KOPT-K1 (cell line): ENCODE measurements around the gene KRT81.

ENCODE experiments used
- H3K27ac ChIP-seq: fragments of 200-600 bp; sonication (generic); 2 replicates; pipeline ENCODE4 v1.5.1; 2016; ENCODE audit warnings: antibody characterized with exemption, mild to moderate bottlenecking, low read depth, low read length; ENCODE audit not compliant: poor library complexity, severe bottlenecking
- H3K36me3 ChIP-seq: fragments of 200-600 bp; sonication (generic); 2 replicates; pipeline ENCODE4 v1.5.1; 2017; ENCODE audit warnings: antibody characterized with exemption, mild to moderate bottlenecking, low read length, moderate library complexity; ENCODE audit not compliant: insufficient read depth
- H3K9me3 ChIP-seq: fragments of 200-600 bp; sonication (generic); 2 replicates; pipeline ENCODE4 v1.5.1; 2017; ENCODE audit warnings: antibody characterized with exemption, low read length, mild to moderate bottlenecking; ENCODE audit not compliant: insufficient read depth, poor library complexity, severe bottlenecking

The KRT81 gene

DNA sequence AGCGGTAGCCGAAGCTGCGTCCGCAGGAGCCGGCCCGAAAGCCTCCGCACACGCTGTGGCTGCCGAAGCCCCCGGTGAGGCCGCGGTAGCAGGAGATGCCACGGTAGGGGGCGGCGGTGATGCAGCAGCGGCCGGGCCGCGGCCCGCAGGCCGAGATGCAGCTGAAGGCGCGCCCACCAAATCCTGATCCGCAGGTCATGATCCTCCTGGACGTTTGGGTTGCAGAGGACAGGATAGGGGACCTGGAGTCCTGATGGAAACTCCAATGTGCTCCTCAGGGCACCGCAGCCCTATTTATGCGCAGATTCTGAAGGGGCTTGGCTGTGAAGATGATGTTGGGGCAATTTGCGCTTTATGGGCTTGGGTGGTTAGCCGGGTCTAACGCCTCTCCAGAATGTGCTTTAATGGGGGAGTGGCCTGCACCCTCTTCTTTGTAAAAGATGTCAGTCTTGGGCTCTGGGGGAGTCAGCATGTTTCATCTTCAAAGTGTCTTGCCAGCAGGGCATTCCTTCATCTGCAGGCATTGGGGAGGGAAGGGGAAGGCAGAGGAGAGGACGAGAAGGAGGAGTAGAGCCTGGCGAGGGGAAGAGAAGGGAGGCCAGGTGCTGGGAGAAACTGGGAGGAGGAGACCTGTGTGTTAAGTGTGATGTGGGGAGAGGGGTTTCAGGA is at the start of gene KRT81:
KRT81 (minus strand) TSS at position 268 of the 669 bp plus-strand sequence; CDS start at position 199, 69 bp downstream.
- H3K27ac ChIP-seq, result no peak within 1 kb of the TSS
- no peaks in the 10 kb centered on the region for H3K9me3 ChIP-seq
- H3K36me3 ChIP-seq, result no peaks in the 10 kb centered on the region

DNA sequence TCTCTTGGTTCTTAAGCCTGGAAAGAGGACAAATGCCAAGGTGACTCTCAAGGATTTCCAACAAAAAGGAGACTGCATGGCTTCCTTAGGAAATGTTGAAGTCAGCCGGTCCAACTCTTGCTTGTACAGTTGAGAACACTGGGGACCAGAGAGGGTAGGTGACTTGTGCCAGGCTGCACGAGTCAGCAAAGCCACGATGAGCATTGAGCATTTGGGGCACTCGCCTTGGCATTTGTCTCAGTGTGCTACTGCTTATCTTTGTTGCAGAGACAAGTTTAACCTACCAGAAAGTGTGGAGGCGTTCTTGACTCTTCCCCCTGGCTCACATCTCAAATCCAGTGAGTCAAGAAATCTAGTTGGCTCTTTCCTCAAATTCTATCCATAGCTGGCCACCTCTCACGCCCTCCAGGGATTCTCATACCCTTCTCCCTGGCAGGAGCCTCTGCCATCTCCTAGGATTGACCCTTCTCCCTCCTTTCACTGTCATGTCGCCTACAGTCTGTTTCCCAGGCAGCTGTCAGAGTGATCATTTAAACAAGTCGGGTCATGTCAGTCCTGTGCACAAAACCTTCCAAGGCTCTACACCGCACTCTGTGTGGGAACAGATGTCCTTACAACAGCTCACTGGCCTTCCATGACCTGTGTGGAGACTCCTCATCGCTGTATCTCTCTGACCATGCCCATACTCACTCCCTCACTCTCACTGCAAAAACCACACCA is 47.1 kb upstream of the KRT81 start:
- H3K27ac ChIP-seq, result no peak overlapping the region
- H3K36me3 ChIP-seq, result no peaks in the 10 kb centered on the region
- peaks cover 5% of the 10 kb centered on the region for H3K9me3 ChIP-seq

GRCh38 chr12:52337054-52337453 is 45.7 kb upstream of the KRT81 start:
- Histone ChIP-seq H3K9me3 (peaks cover 4% of the 10 kb centered on the region), H3K36me3 (no peaks in the 10 kb centered on the region), H3K27ac (no peak overlapping the region)

DNA sequence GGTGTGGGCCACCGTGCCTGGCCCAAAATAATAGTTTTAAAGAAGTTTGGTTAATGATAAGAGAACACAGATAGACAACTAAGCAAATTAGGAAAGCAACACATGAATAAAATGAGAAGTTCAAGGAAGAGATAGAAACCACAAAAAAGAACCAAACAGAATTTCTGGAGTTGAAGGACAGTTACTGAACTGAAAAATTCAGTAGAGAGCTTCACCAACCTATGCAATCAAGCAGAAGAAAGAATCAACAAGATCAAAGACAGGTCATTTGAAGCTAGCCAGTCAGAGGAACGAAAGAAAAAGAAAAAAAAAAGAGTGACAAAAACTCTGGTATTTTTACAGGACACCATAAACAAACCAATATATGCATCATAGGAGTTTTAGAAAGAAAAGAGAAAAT is 45.3 kb upstream of the KRT81 start:
- Histone ChIP-seq H3K9me3 (peaks cover 4% of the 10 kb centered on the region), H3K36me3 (no peaks in the 10 kb centered on the region), H3K27ac (no peak overlapping the region)

- H3K36me3 ChIP-seq, result no peaks in the 10 kb centered on the region
- H3K9me3 ChIP-seq, result peaks cover 4% of the 10 kb centered on the region
These were observed 44.4 kb upstream of the KRT81 start for GRCh38 chr12:52335598-52336262.

GRCh38 chr12:52334185-52334584 is 42.9 kb upstream of the KRT81 start:
- Histone ChIP-seq H3K27ac (no peak overlapping the region), H3K9me3 (peaks cover 4% of the 10 kb centered on the region), H3K36me3 (no peaks in the 10 kb centered on the region)

More at GRCh38 chr12:52335598-52336262, 44.4 kb upstream of the KRT81 start:
- no peak overlapping the region for H3K27ac ChIP-seq

- Histone ChIP-seq H3K9me3 (peaks cover 4% of the 10 kb centered on the region), H3K27ac (no peak overlapping the region), H3K36me3 (no peaks in the 10 kb centered on the region)
These were observed 42.0 kb upstream of the KRT81 start for GRCh38 chr12:52333321-52333720.

DNA sequence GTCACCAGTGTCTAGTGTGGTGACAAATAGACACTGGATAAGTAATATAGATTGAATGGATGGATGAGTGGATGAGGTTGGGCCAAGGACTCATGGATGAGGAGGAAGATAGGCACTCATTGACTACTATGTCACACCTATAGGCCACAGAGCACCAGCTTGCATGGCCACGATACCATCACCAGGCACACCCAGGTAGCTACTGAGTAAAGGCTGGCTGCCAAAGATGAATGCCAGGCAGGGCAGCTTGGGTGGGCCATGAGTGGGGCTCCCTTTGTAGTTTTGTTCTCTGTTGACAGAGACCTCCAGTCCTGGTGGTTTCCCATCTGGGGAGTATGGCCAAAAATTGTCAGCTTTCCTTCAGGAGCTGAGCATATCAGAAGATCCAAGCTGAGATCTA is 41.0 kb upstream of the KRT81 start:
- Histone ChIP-seq H3K36me3 (no peaks in the 10 kb centered on the region), H3K27ac (no peak overlapping the region), H3K9me3 (peaks cover 4% of the 10 kb centered on the region)

DNA sequence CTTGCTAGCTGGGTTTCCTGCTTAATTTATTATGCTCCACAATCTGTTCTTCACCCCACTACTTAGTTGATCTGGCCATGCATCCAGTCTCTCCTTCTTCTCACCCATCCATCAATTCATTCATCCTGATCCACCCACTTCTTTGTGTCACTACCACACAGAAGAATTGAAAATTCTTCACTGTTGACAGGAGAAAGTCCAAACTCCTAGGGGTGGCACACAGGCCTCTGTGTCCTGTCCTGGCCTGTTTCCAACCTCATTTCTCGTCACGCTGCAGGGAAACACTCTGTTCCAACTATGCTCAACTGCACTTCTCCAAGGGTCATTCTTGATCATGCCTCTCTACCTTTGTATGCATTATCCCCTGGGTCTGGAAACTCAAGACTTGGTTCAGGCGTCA is 40.5 kb upstream of the KRT81 start:
- Histone ChIP-seq H3K36me3 (no peaks in the 10 kb centered on the region), H3K9me3 (peaks cover 4% of the 10 kb centered on the region), H3K27ac (no peak overlapping the region)

DNA sequence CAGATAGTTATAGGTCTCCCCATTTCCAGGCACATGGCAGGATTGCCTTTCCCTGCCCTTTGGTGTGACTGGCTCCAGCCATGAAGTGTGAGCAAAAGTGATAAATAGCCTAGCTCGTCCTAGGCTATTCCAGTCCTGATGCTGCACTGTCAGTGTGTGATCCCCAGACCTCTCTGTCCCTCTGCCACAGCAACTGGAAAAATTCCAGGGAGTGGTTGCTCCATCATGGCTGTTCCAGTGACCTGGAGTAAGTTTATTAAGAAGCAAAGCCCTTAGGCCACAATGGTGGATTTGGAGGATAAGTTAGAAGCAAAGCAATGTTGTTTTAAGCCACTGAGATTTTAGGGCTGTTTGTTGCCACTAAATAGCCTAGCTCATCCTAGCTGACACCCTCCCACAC is 39.7 kb upstream of the KRT81 start:
- no peak overlapping the region for H3K27ac ChIP-seq
- H3K9me3 ChIP-seq, result no peaks in the 10 kb centered on the region

DNA sequence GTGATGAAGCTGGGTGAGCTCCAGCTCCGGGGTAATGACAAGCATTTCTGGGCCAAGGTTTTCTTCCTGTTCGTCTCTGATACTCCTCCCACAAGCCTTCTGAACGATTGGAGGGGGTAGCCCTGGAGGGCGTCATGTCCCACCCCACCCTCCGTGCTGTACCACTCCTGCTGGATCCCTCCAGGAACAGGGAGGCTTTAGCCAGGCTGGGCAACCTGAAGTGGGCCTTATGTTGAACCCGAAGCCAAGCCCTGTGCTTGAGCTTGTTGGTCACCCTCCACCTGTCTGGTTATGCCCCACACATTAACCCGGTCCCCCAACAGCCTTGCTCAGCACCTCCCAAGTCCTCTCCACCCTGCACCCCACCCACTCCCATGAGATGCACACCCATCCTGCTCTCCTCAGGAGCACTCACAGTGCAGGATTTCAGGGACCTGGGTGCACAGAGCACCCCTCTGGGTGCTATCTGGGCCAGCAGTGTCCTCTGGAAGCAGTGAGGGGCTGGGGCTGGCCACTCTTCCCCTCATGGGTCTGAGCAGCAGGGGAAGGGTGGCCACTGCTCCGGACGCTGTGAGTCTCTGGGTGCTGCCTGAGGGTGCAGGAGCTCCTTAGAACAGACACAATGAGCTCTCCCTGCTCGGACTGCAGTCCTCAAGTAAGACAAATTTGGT is 36.6 kb upstream of the KRT81 start:
- Histone ChIP-seq H3K27ac (no peak overlapping the region), H3K9me3 (no peaks in the 10 kb centered on the region), H3K36me3 (no peaks in the 10 kb centered on the region)

More for the DNA sequence above, 39.7 kb upstream of the KRT81 start:
- no peaks in the 10 kb centered on the region for H3K36me3 ChIP-seq

- Histone ChIP-seq H3K9me3 (no peaks in the 10 kb centered on the region), H3K27ac (no peak overlapping the region)
These were observed 35.9 kb upstream of the KRT81 start for GRCh38 chr12:52327052-52327829.

DNA sequence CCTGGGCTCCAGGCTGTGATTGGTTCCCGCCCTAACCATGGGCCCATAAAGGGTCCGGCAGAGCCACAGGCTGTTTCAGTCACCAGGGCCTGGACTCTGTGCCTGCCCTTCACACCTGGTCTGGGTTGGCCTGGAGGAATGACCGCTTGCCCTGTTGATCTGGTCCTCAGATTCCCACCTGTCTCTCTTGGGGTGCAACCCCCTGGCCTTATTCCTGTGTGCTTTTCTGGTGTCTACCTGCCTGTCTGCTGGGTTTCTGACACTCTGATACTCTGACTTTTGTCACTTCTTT is 32.8 kb upstream of the KRT81 start:
- no peaks in the 10 kb centered on the region for H3K9me3 ChIP-seq
- no peaks in the 10 kb centered on the region for H3K36me3 ChIP-seq
- H3K27ac ChIP-seq, result no peak overlapping the region

More at GRCh38 chr12:52327052-52327829, 35.9 kb upstream of the KRT81 start:
- H3K36me3 ChIP-seq, result no peaks in the 10 kb centered on the region

GRCh38 chr12:52323416-52324152 is 32.2 kb upstream of the KRT81 start:
- no peaks in the 10 kb centered on the region for H3K9me3 ChIP-seq
- H3K36me3 ChIP-seq, result no peaks in the 10 kb centered on the region
- H3K27ac ChIP-seq, result no peak overlapping the region
